Progenitor cell of endocrine pancreas (in vitro differentiated cells): ENCODE measurements around the gene MVK. TPM values are rescaled to one million over a fixed set of nuclear protein-coding genes. Genes with fewer than 3 reads are reported as not detected.

ENCODE experiments used
- DNase-seq: peaks from one replicate; pipeline ENCODE4 v3.0.0; 2021; ENCODE audit warnings: low spot score; ENCODE audit not compliant: unreplicated experiment
- H3K27ac Mint-ChIP-seq: 2 replicates; pipeline ENCODE4 v1.8.0; 2021; ENCODE audit warnings: mild to moderate bottlenecking, moderate library complexity, mixed read lengths
- H3K27me3 Mint-ChIP-seq: 2 replicates; pipeline ENCODE4 v1.8.0; 2021; ENCODE audit warnings: mixed read lengths
- H3K36me3 Mint-ChIP-seq: 2 replicates; pipeline ENCODE4 v1.8.0; 2022; ENCODE audit warnings: mixed read lengths; ENCODE audit not compliant: insufficient read depth
- H3K4me1 Mint-ChIP-seq: 2 replicates; pipeline ENCODE4 v1.8.0; 2021; ENCODE audit warnings: low read depth, mixed read lengths
- H3K4me3 Mint-ChIP-seq: 2 replicates; pipeline ENCODE4 v1.8.0; 2021; ENCODE audit warnings: low read depth, mild to moderate bottlenecking, moderate library complexity, mixed read lengths
- H3K9me3 Mint-ChIP-seq: 2 replicates; pipeline ENCODE4 v1.8.0; 2021; ENCODE audit warnings: low read depth, mixed read lengths
- total RNA-seq: library from RNA; stranded (reverse); gene quantifications from 2 replicates; pipeline ENCODE4 v1.2.1, GENCODE V29; 2021
- TF ChIP-seq, protein P1 (sequence below): fragments of 200-600 bp; sonication (generic); IDR thresholded peaks from one replicate; pipeline ENCODE4 v1.5.0; 2021; ENCODE audit warnings: antibody characterized with exemption, mild to moderate bottlenecking; ENCODE audit not compliant: unreplicated experiment

Gene MVK
- total RNA-seq, 1 donor from 2014 or later = 33.3 TPM

- Mint-ChIP-seq H3K27me3 (no peaks in the 10 kb centered on the region), H3K4me1 (no peaks in the 10 kb centered on the region), H3K36me3 (peaks cover 3% of the 10 kb centered on the region), H3K4me3 (no peak overlapping the region), H3K27ac (no peak overlapping the region), H3K9me3 (no peaks in the 10 kb centered on the region)
- DNase-seq = no peak
- TF ChIP-seq, protein P1, sequence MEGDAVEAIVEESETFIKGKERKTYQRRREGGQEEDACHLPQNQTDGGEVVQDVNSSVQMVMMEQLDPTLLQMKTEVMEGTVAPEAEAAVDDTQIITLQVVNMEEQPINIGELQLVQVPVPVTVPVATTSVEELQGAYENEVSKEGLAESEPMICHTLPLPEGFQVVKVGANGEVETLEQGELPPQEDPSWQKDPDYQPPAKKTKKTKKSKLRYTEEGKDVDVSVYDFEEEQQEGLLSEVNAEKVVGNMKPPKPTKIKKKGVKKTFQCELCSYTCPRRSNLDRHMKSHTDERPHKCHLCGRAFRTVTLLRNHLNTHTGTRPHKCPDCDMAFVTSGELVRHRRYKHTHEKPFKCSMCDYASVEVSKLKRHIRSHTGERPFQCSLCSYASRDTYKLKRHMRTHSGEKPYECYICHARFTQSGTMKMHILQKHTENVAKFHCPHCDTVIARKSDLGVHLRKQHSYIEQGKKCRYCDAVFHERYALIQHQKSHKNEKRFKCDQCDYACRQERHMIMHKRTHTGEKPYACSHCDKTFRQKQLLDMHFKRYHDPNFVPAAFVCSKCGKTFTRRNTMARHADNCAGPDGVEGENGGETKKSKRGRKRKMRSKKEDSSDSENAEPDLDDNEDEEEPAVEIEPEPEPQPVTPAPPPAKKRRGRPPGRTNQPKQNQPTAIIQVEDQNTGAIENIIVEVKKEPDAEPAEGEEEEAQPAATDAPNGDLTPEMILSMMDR = no peak
Measured at GRCh38 chr12:109539508-109539907, 34.1 kb upstream of the MVK start.

DNA sequence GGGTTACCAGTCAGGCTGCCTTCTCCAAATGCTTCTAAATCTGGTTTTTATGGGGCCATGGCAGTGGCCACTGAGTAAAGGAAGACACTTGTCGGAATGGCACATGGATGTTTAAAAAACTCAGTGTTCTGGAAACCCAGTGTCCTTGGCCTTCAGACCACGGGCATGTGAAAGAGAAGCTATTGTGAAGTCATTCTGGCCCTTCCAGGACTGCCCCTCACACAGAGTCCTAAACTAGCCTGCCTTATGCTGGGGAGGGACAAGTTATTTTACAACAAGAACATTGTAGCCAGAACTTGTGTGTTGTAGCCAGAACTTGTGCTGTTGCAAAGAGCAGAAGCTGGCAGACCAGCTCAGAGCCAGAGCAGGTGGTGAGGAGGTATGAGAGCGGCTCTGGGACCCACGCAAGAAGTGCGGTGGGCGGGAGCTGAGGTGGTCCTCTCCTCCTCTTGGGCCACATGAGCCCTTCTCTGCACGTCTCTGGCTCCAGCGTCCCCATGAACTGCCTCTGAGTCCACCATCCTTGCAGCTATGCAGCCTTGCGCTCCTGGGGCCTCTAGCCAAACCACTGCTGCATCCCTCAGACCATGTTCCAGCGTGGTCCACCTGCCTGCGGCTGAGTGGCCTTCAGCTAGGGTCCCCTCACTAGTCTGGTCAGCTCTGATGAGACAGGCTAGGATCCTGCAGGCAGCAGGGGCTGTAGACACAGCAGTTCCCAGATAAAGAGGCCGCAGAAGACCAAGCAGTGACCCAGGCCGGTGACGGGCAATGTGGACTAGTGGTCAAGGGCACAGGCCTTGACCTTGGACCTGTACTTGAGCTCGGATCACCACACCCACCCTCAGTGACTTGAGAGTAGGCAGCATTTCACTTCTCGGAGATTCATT is 32.8 kb upstream of the MVK start:
- Mint-ChIP-seq H3K9me3 (no peaks in the 10 kb centered on the region), H3K27ac (no peak overlapping the region), H3K4me3 (no peak overlapping the region), H3K36me3 (peaks cover 3% of the 10 kb centered on the region), H3K27me3 (no peaks in the 10 kb centered on the region), H3K4me1 (no peaks in the 10 kb centered on the region)
- TF ChIP-seq, protein P1 = no peak
- DNase-seq = no peak

- TF ChIP-seq, protein P1 = no peak
- H3K4me1 Mint-ChIP-seq = no peaks in the 10 kb centered on the region
- H3K4me3 Mint-ChIP-seq = no peak overlapping the region
- peaks cover 2% of the 10 kb centered on the region for H3K36me3 Mint-ChIP-seq
- H3K9me3 Mint-ChIP-seq = no peaks in the 10 kb centered on the region
- no peak for DNase-seq
- peak overlapping the region; percentile 45 for H3K27ac Mint-ChIP-seq
- H3K27me3 Mint-ChIP-seq = no peaks in the 10 kb centered on the region
Measured at GRCh38 chr12:109541413-109541726, 32.2 kb upstream of the MVK start.

- Mint-ChIP-seq H3K27ac (no peak overlapping the region), H3K4me1 (no peaks in the 10 kb centered on the region), H3K36me3 (no peaks in the 10 kb centered on the region), H3K27me3 (peaks cover 3% of the 10 kb centered on the region), H3K4me3 (no peak overlapping the region), H3K9me3 (no peaks in the 10 kb centered on the region)
- DNase-seq = no peak
- TF ChIP-seq, protein P1 = no peak
Measured at GRCh38 chr12:109542014-109542413, 31.6 kb upstream of the MVK start.

GRCh38 chr12:109542876-109543275 is 30.7 kb upstream of the MVK start:
- Mint-ChIP-seq H3K27ac (no peak overlapping the region), H3K4me3 (no peak overlapping the region), H3K36me3 (no peaks in the 10 kb centered on the region), H3K27me3 (peaks cover 12% of the 10 kb centered on the region), H3K9me3 (no peaks in the 10 kb centered on the region), H3K4me1 (no peaks in the 10 kb centered on the region)
- DNase-seq = no peak
- TF ChIP-seq, protein P1 = no peak
